ENCODE measurements around the gene RNF4.
"Not testable (repeated sequence)": the region's sequence is repeated elsewhere in the genome, so short reads cannot be mapped to it uniquely, and the experiment has no call there.

Gene RNF4

GRCh38 chr4:2428496-2429213 lies 40.3 kb upstream of the RNF4 start:
- H3K27ac ChIP-seq (ENCODE audit: low read depth, low read length) = no peak overlapping the region
- H4K5ac ChIP-seq (ENCODE audit: low read length) = no peak overlapping the region
- no peak overlapping the region for H3K4me3 ChIP-seq (ENCODE audit: low read length)
- no peak overlapping the region for H3K4me2 ChIP-seq (ENCODE audit: low read length)
- no peak overlapping the region for H2AK5ac ChIP-seq (ENCODE audit: low read length)
- no peak overlapping the region for H3K9ac ChIP-seq (ENCODE audit: low read length)
- no peaks in the 10 kb centered on the region for H3K79me2 ChIP-seq (ENCODE audit: control insufficient read depth, insufficient read depth, low read length)
- no peak for DNase-seq
- no peak overlapping the region for H4K8ac ChIP-seq (ENCODE audit: low read depth, low read length)
- H3K79me1 ChIP-seq (ENCODE audit: low read length) = no peaks in the 10 kb centered on the region
- no peak overlapping the region for H2BK15ac ChIP-seq (replicated peaks; ENCODE audit: low read depth)
- H2BK120ac ChIP-seq (ENCODE audit: low read depth, low read length) = no peak overlapping the region
- H3K18ac ChIP-seq (ENCODE audit: low read length) = no peak overlapping the region
- no peaks in the 10 kb centered on the region for H3K36me3 ChIP-seq (ENCODE audit: control insufficient read depth, insufficient read depth, low read length)
- H3K4ac ChIP-seq (ENCODE audit: low read depth, low read length) = no peak overlapping the region
- WGBS (ENCODE audit: extremely low coverage, insufficient coverage, low lambda C conversion rate) = no CpG with 5 or more reads among the region's 25 CpGs
- H3K27me3 ChIP-seq (ENCODE audit: insufficient read depth, low read length, poor library complexity) = no peaks in the 10 kb centered on the region
- no peak overlapping the region for H3K23ac ChIP-seq (ENCODE audit: low read length)
- H3K56ac ChIP-seq (ENCODE audit: low read length) = no peak overlapping the region
- no peak overlapping the region for H2BK5ac ChIP-seq (ENCODE audit: low read length)
- H3K4me1 ChIP-seq (ENCODE audit: control insufficient read depth, low read depth, low read length) = no peaks in the 10 kb centered on the region

GRCh38 chr4:2429945-2430757 lies 38.8 kb upstream of the RNF4 start:
- no CpG with 5 or more reads among the region's 49 CpGs for WGBS (ENCODE audit: extremely low coverage, insufficient coverage, low lambda C conversion rate)
- H3K79me2 ChIP-seq (ENCODE audit: control insufficient read depth, insufficient read depth, low read length); H3K27me3 ChIP-seq (ENCODE audit: insufficient read depth, low read length, poor library complexity): not testable (repeated sequence)

GRCh38 chr4:2432004-2432403 lies 36.9 kb upstream of the RNF4 start:
- DNase-seq = no peak
- H2BK120ac ChIP-seq (ENCODE audit: low read depth, low read length) = no peak overlapping the region
- H4K8ac ChIP-seq (ENCODE audit: low read depth, low read length) = no peak overlapping the region
- no peak overlapping the region for H3K18ac ChIP-seq (ENCODE audit: low read length)
- no peak overlapping the region for H2AK5ac ChIP-seq (ENCODE audit: low read length)
- H3K79me2 ChIP-seq (ENCODE audit: control insufficient read depth, insufficient read depth, low read length) = no peaks in the 10 kb centered on the region
- H3K23ac ChIP-seq (ENCODE audit: low read length) = no peak overlapping the region
- no peak overlapping the region for H3K4me3 ChIP-seq (ENCODE audit: low read length)
- no peak overlapping the region for H3K27ac ChIP-seq (ENCODE audit: low read depth, low read length)
- H3K79me1 ChIP-seq (ENCODE audit: low read length) = no peaks in the 10 kb centered on the region
- H3K27me3 ChIP-seq (ENCODE audit: insufficient read depth, low read length, poor library complexity) = no peaks in the 10 kb centered on the region
- H3K4ac ChIP-seq (ENCODE audit: low read depth, low read length) = no peak overlapping the region
- H3K56ac ChIP-seq (ENCODE audit: low read length) = no peak overlapping the region
- no peak overlapping the region for H4K5ac ChIP-seq (ENCODE audit: low read length)
- no peak overlapping the region for H3K4me2 ChIP-seq (ENCODE audit: low read length)
- no peaks in the 10 kb centered on the region for H3K4me1 ChIP-seq (ENCODE audit: control insufficient read depth, low read depth, low read length)
- H2BK15ac ChIP-seq (replicated peaks; ENCODE audit: low read depth) = no peak overlapping the region
- H3K36me3 ChIP-seq (ENCODE audit: control insufficient read depth, insufficient read depth, low read length) = no peaks in the 10 kb centered on the region
- no peak overlapping the region for H3K9ac ChIP-seq (ENCODE audit: low read length)
- H2BK5ac ChIP-seq (ENCODE audit: low read length) = no peak overlapping the region

More at GRCh38 chr4:2429945-2430757, 38.8 kb upstream of the RNF4 start:
- not testable (repeated sequence) for H3K27ac ChIP-seq (ENCODE audit: low read depth, low read length); H3K18ac ChIP-seq (ENCODE audit: low read length); H3K36me3 ChIP-seq (ENCODE audit: control insufficient read depth, insufficient read depth, low read length); H2AK5ac ChIP-seq (ENCODE audit: low read length); H3K4ac ChIP-seq (ENCODE audit: low read depth, low read length); H3K4me2 ChIP-seq (ENCODE audit: low read length); H2BK15ac ChIP-seq (replicated peaks; ENCODE audit: low read depth); H3K4me1 ChIP-seq (ENCODE audit: control insufficient read depth, low read depth, low read length); H3K56ac ChIP-seq (ENCODE audit: low read length); H3K4me3 ChIP-seq (ENCODE audit: low read length); H3K9ac ChIP-seq (ENCODE audit: low read length); H2BK120ac ChIP-seq (ENCODE audit: low read depth, low read length); DNase-seq; H4K5ac ChIP-seq (ENCODE audit: low read length); H4K8ac ChIP-seq (ENCODE audit: low read depth, low read length); H3K79me1 ChIP-seq (ENCODE audit: low read length); H3K23ac ChIP-seq (ENCODE audit: low read length); H2BK5ac ChIP-seq (ENCODE audit: low read length)

GRCh38 chr4:2432991-2433530 lies 35.8 kb upstream of the RNF4 start:
- peak; percentile 46 for DNase-seq
- H2BK120ac ChIP-seq (ENCODE audit: low read depth, low read length) = no peak overlapping the region
- no peak overlapping the region for H3K9ac ChIP-seq (ENCODE audit: low read length)
- no peak overlapping the region for H2BK15ac ChIP-seq (replicated peaks; ENCODE audit: low read depth)
- no peak overlapping the region for H3K4me3 ChIP-seq (ENCODE audit: low read length)
- H3K56ac ChIP-seq (ENCODE audit: low read length) = peak overlapping the region; percentile 25
- H3K27me3 ChIP-seq (ENCODE audit: insufficient read depth, low read length, poor library complexity) = no peaks in the 10 kb centered on the region
- H3K4me1 ChIP-seq (ENCODE audit: control insufficient read depth, low read depth, low read length) = no peaks in the 10 kb centered on the region
- no peak overlapping the region for H4K5ac ChIP-seq (ENCODE audit: low read length)
- H2BK5ac ChIP-seq (ENCODE audit: low read length) = no peak overlapping the region
- no peak overlapping the region for H3K23ac ChIP-seq (ENCODE audit: low read length)
- H3K4me2 ChIP-seq (ENCODE audit: low read length) = no peak overlapping the region
- H3K79me2 ChIP-seq (ENCODE audit: control insufficient read depth, insufficient read depth, low read length) = no peaks in the 10 kb centered on the region
- H2AK5ac ChIP-seq (ENCODE audit: low read length) = no peak overlapping the region
- H3K4ac ChIP-seq (ENCODE audit: low read depth, low read length) = no peak overlapping the region
- H4K8ac ChIP-seq (ENCODE audit: low read depth, low read length) = no peak overlapping the region
- no peak overlapping the region for H3K27ac ChIP-seq (ENCODE audit: low read depth, low read length)
- no CpG with 5 or more reads among the region's 20 CpGs for WGBS (ENCODE audit: extremely low coverage, insufficient coverage, low lambda C conversion rate)
- no peaks in the 10 kb centered on the region for H3K79me1 ChIP-seq (ENCODE audit: low read length)
- H3K36me3 ChIP-seq (ENCODE audit: control insufficient read depth, insufficient read depth, low read length) = no peaks in the 10 kb centered on the region
- H3K18ac ChIP-seq (ENCODE audit: low read length) = no peak overlapping the region

- Histone ChIP-seq H4K5ac (ENCODE audit: low read length) (no peak overlapping the region), H3K27me3 (ENCODE audit: insufficient read depth, low read length, poor library complexity) (no peaks in the 10 kb centered on the region), H3K18ac (ENCODE audit: low read length) (no peak overlapping the region), H4K8ac (ENCODE audit: low read depth, low read length) (no peak overlapping the region), H3K4me3 (ENCODE audit: low read length) (no peak overlapping the region), H3K27ac (ENCODE audit: low read depth, low read length) (no peak overlapping the region), H3K36me3 (ENCODE audit: control insufficient read depth, insufficient read depth, low read length) (no peaks in the 10 kb centered on the region), H3K4me2 (ENCODE audit: low read length) (no peak overlapping the region), H3K56ac (ENCODE audit: low read length) (peak overlapping the region; percentile 25), H2BK120ac (ENCODE audit: low read depth, low read length) (no peak overlapping the region), H3K9ac (ENCODE audit: low read length) (no peak overlapping the region), H3K4me1 (ENCODE audit: control insufficient read depth, low read depth, low read length) (no peaks in the 10 kb centered on the region), H3K79me1 (ENCODE audit: low read length) (no peaks in the 10 kb centered on the region), H2BK15ac (replicated peaks; ENCODE audit: low read depth) (no peak overlapping the region), H2BK5ac (ENCODE audit: low read length) (no peak overlapping the region), H3K23ac (ENCODE audit: low read length) (no peak overlapping the region), H3K79me2 (ENCODE audit: control insufficient read depth, insufficient read depth, low read length) (no peaks in the 10 kb centered on the region), H3K4ac (ENCODE audit: low read depth, low read length) (no peak overlapping the region), H2AK5ac (ENCODE audit: low read length) (no peak overlapping the region)
- DNase-seq = no peak
- no CpG with 5 or more reads among the region's 29 CpGs for WGBS (ENCODE audit: extremely low coverage, insufficient coverage, low lambda C conversion rate)
Measured at GRCh38 chr4:2433609-2434350, 35.1 kb upstream of the RNF4 start.
